ENCODE measurements around the gene OAS2. TPM values are rescaled to one million over a fixed set of nuclear protein-coding genes. Genes with fewer than 3 reads are reported as not detected.

Gene OAS2
- total and polyA plus RNA-seq, 2 of the 8 experiments (the other 6 are each of a cell fraction or from before 2014, with no cell fraction given), result 0.06 TPM; not detected in 1

DNA sequence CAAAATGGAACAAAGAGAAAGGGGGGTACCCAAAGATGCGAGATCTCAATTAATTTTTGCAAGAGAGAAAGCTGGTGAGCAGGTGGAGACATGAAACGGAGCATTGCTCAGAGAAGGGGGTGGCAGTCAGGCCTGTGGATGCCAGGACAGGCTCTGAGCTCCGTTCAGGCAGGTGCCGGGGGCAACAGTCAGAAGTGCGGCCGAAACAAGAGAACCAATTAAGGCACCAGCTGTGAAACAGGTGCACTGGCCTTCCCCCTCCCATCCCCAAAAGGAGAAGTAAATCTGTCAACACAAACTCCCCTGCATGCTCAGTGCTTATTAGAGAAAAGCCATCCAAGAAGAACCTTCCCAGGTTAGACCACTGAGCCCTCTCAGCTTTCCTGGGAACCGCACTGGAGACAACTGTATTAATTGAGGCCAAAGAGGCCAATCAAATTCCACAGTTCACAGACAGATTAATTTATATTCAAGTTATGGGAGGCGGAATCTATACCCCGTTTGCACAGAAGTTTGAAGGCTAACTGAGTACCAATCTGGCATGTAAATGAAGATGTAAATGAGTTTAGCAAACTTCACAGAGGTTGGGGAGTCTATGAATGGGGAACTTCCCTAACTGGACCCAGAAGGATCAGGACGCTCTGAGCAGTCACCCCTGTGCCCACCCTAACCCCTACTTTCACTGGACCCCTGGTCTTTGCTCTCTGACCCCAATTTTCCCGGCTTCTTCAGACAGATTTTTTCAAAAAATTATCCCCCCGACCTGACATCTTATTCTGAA, 20.9 kb downstream of the OAS2 start (continued):
- no peak for TF ChIP-seq NANOG (IDR thresholded peaks at IDR 0.05; ENCODE audit: insufficient read depth, low read depth, low read length, poor library complexity, severe bottlenecking)
- no peak for TF ChIP-seq FOSL1 (IDR thresholded peaks at IDR 0.05; ENCODE audit: insufficient read depth, low read depth, low read length)
- no peak for TF ChIP-seq RXRA (IDR thresholded peaks at IDR 0.05; ENCODE audit: insufficient read depth, low read depth, low read length)
- no peak for TF ChIP-seq KDM4A (IDR thresholded peaks at IDR 0.05; ENCODE audit: low read depth, low read length, severe bottlenecking)
- no peak for TF ChIP-seq EGR1 (IDR thresholded peaks at IDR 0.05; ENCODE audit: borderline replicate concordance, low read depth, low read length)
